Lung (tissue), 12 donors: ENCODE data around the gene PSD. TPM values are rescaled to one million over a fixed set of nuclear protein-coding genes. Genes with fewer than 3 reads are reported as not detected.

Experiments
- ATAC-seq: fragments of 200-7000 bp; cut with Tn5 transposase; one replicate; pipeline ENCODE4 v1.9.1; 2020; ENCODE audit warnings: moderate number of reproducible peaks; ENCODE audit not compliant: insufficient read depth, low FRiP score
- DNase-seq, 3 donors: peaks; one replicate each; pipeline ENCODE4 v3.0.0-alpha.2; 2013 to 2017
- H3K27ac ChIP-seq, 2 donors: one replicate each; pipeline ENCODE4 v1.5.1; 2013; ENCODE audit warnings: mild to moderate bottlenecking in 2 of 2, moderate library complexity in 2 of 2, control low read depth in 1 of 2, inconsistent platforms in 1 of 2, low read depth in 1 of 2, low read length in 1 of 2
- H3K27me3 ChIP-seq, 3 donors: one replicate each; pipeline ENCODE4 v1.5.1; 2013; ENCODE audit warnings: low read length in 2 of 3; ENCODE audit not compliant: control insufficient read depth in 3 of 3, insufficient read depth in 3 of 3
- H3K36me3 ChIP-seq, 4 donors: one replicate each; pipeline ENCODE4 v1.5.1; 2013; ENCODE audit warnings: low read length in 4 of 4, mild to moderate bottlenecking in 1 of 4, moderate library complexity in 1 of 4; ENCODE audit not compliant: control insufficient read depth in 4 of 4, insufficient read depth in 4 of 4
- H3K4me1 ChIP-seq, 5 donors: one replicate each; pipeline ENCODE4 v1.5.1; 2013; ENCODE audit warnings: low read length in 5 of 5, mild to moderate bottlenecking in 2 of 5, moderate library complexity in 1 of 5; ENCODE audit not compliant: control insufficient read depth in 5 of 5, insufficient read depth in 5 of 5
- H3K4me3 ChIP-seq: one replicate; pipeline ENCODE4 v1.5.1; 2013; ENCODE audit warnings: mild to moderate bottlenecking, control low read depth, moderate library complexity
- H3K9ac ChIP-seq, 2 donors: one replicate each; pipeline ENCODE4 v1.5.1; 2013; ENCODE audit warnings: low read length in 2 of 2, control low read depth in 1 of 2; ENCODE audit not compliant: insufficient read depth in 1 of 2
- H3K9me3 ChIP-seq, 4 donors: one replicate each; pipeline ENCODE4 v1.5.1; 2013; ENCODE audit warnings: low read length in 3 of 4, mild to moderate bottlenecking in 1 of 4, moderate library complexity in 1 of 4; ENCODE audit not compliant: control insufficient read depth in 4 of 4, insufficient read depth in 3 of 4
- WGBS, 2 donors: extraction: QIAGEN DNeasy Blood & Tissue Kit; methylation state at CpG; one replicate each; pipeline ENCODE4 v1.1.7; 2013; 5-methylcytosine and 5-hydroxymethylcytosine counted together
- polyA plus RNA-seq, 2 donors: library from polyadenylated mRNA; stranded (reverse); fragments of 200-250 nt; gene quantifications; one replicate each; pipeline ENCODE4 v1.2.1, GENCODE V29; 2013
- total RNA-seq, 2 donors: library from RNA; depleted of rRNA in 1 of 2; stranded (reverse); fragments of >200 nt in 1 of 2; gene quantifications; one replicate each; pipeline ENCODE4 v1.2.1, GENCODE V29; 2014 to 2021
- TF ChIP-seq, protein P1 (sequence below): IDR thresholded peaks from 2 replicates; pipeline ENCODE4 v1.5.1; 2012; ENCODE audit warnings: mild to moderate bottlenecking; ENCODE audit errors: control extremely low read depth, extremely low read depth
- donor health status: control.
- donor health status: control.
- donor health status: Bipolar disorder and iron deficiency.
- donor health status: healthy.
- donor health status: DM: yes; HTN: yes; CAD: no.

Gene PSD
- total and polyA plus RNA-seq, 4 donors: 1.1 to 5.3 (median 3.2) TPM

DNA sequence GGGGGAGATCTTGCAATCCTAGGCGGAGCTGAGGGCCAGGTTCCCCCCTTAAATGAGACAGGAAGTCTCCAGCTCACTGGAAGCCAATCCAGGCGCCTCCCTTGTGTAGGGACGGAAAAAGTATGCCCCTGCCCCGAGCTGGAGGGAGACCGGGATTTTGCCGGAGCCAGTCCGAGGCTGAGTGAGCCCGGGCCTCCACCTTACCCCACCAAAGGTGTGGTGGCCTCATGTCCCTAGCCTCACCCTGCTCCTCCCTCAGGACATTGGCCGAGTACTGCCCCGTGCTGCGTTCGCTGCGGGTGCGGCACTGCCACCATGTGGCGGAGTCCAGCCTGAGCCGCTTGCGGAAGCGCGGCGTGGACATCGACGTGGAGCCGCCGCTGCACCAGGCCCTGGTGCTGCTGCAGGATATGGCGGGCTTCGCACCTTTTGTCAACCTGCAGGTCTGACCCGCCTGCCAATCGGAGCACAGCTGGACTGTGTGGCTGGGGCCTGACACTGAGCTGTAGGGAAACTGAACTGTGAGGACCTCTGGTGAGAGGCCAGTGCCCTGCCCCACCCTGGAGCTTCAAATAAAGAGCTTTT lies 4.1 kb upstream of the PSD start:
- Histone ChIP-seq H3K9me3 (no peaks in the 10 kb centered on the region), H3K9ac (no peak overlapping the region), H3K27ac (peak overlapping the region; percentile 89 to 91), H3K36me3 (peaks cover 0 to 17% (median 9%) of the 10 kb centered on the region in 4 donors), H3K4me1 (peaks cover 0 to 28% (median 16%) of the 10 kb centered on the region in 5 donors), H3K4me3 (peak overlapping the region; percentile 36), H3K27me3 (peaks cover 0 to 15% (median 8%) of the 10 kb centered on the region in 3 donors)
- ATAC-seq (peak; percentile 50), DNase-seq (peak; percentile 51 to 71 (median 58))
- 2 to 8% methylated on average over 28 of the region's 28 CpGs for WGBS, 2 donors
- TF ChIP-seq, protein P1, sequence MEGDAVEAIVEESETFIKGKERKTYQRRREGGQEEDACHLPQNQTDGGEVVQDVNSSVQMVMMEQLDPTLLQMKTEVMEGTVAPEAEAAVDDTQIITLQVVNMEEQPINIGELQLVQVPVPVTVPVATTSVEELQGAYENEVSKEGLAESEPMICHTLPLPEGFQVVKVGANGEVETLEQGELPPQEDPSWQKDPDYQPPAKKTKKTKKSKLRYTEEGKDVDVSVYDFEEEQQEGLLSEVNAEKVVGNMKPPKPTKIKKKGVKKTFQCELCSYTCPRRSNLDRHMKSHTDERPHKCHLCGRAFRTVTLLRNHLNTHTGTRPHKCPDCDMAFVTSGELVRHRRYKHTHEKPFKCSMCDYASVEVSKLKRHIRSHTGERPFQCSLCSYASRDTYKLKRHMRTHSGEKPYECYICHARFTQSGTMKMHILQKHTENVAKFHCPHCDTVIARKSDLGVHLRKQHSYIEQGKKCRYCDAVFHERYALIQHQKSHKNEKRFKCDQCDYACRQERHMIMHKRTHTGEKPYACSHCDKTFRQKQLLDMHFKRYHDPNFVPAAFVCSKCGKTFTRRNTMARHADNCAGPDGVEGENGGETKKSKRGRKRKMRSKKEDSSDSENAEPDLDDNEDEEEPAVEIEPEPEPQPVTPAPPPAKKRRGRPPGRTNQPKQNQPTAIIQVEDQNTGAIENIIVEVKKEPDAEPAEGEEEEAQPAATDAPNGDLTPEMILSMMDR: peak; percentile 65

DNA sequence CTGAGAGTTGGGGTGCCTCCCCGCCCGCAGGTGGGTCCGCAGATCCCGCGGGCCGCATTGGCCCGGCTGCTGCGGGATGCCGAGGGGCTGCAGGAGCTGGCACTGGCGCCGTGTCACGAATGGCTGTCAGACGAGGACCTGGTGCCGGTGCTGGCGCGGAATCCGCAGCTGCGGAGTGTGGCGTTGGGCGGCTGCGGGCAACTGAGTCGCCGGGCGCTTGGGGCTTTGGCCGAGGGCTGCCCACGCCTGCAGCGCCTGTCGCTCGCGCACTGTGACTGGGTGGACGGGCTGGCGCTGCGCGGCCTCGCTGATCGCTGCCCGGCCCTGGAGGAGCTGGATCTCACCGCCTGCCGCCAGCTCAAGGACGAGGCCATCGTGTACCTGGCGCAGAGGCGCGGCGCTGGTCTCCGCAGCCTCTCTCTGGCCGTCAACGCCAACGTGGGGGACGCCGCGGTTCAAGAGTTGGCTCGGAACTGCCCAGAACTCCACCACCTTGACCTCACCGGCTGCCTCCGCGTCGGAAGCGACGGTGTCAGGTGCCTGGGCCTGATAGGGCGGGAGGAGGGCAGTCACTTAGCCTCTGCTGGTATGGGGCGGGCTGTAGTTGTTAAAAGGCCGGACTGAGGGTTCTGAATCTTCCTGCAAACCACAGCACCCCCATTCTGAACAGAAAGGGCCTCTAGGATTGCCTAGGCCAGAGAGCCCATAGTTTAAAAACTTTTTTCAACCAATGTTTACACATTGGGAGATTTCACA lies 3.4 kb upstream of the PSD start:
- peak overlapping the region; percentile 89 to 91 for H3K27ac ChIP-seq
- H3K36me3 ChIP-seq: peaks cover 0 to 17% (median 9%) of the 10 kb centered on the region in 4 donors
- no peak overlapping the region for H3K9ac ChIP-seq
- H3K27me3 ChIP-seq: peaks cover 0 to 17% (median 8%) of the 10 kb centered on the region in 3 donors
- H3K9me3 ChIP-seq: no peaks in the 10 kb centered on the region
- DNase-seq (no peak), ATAC-seq (peak; percentile 20)
- H3K4me3 ChIP-seq: peak overlapping the region; percentile 88
- H3K4me1 ChIP-seq: peaks cover 0 to 28% (median 16%) of the 10 kb centered on the region in 5 donors
- TF ChIP-seq, protein P1: no peak
- 0 to 1% methylated on average over 49 to 62 of the region's 62 CpGs for WGBS, 2 donors

DNA sequence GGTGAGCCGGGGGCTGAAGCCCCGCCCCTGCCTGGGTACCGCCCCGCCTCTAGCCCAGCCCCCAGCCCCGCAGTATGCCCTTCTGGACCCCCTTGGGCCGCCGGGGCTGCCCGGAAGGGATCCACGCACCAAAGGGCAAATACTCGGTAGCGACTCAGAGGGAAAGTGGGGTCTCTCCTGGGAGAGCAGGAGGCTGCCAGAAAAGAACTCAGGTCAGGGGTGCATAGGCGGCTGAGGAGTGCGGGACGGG lies 2.8 kb upstream of the PSD start:
- H3K4me1 ChIP-seq: peaks cover 0 to 28% (median 16%) of the 10 kb centered on the region in 5 donors
- H3K9me3 ChIP-seq: no peaks in the 10 kb centered on the region
- H3K36me3 ChIP-seq: peaks cover 0 to 17% (median 9%) of the 10 kb centered on the region in 4 donors
- no peak for ATAC-seq
- WGBS, 2 donors: 0% methylated on average over 5 to 14 of the region's 14 CpGs
- no peak for DNase-seq
- TF ChIP-seq, protein P1: no peak
- H3K9ac ChIP-seq: no peak overlapping the region
- H3K4me3 ChIP-seq: peak overlapping the region; percentile 88
- H3K27ac ChIP-seq: peak overlapping the region; percentile 89 to 91
- H3K27me3 ChIP-seq: peaks cover 0 to 17% (median 8%) of the 10 kb centered on the region in 3 donors
